H1 (cell line): ENCODE results near the gene S100G.

Experiments
- ASH2L ChIP-seq: fragments of 200-600, 300-600 bp; sonication (generic); IDR thresholded peaks from one replicate; pipeline ENCODE4 v1.7.1; 2017; ENCODE audit warnings: low read length
- EZH2 ChIP-seq: fragments of 200-600 bp; sonication (generic); IDR thresholded peaks from 2 replicates; pipeline ENCODE4 v1.7.1; 2012; ENCODE audit warnings: low read depth, mild to moderate bottlenecking, moderate library complexity, low read length, inconsistent platforms; ENCODE audit not compliant: severe bottlenecking
- MAFK ChIP-seq: IDR thresholded peaks from 2 replicates; pipeline ENCODE4 v1.6.1; 2012; ENCODE audit warnings: low read depth, mild to moderate bottlenecking, improper control_type of control experiment, low read length
- RBBP5 ChIP-seq: IDR thresholded peaks from 2 replicates; pipeline ENCODE4 v1.7.1; 2012; ENCODE audit warnings: low read depth, mild to moderate bottlenecking, inconsistent platforms, low read length, moderate library complexity, borderline replicate concordance
- SRF ChIP-seq: IDR thresholded peaks from 2 replicates; pipeline ENCODE4 v1.6.1; 2011; ENCODE audit warnings: mild to moderate bottlenecking, low read depth, low read length, moderate library complexity
- TF ChIP-seq, protein P1 (sequence below), 3 experiments: IDR thresholded peaks; 1 replicate in 2 of 3; 2 replicates in 1 of 3; pipeline versions ENCODE4 v1.5.1 to v1.6.1; 2011; ENCODE audit warnings: low read length in 3 of 3, mild to moderate bottlenecking in 3 of 3, inconsistent platforms in 2 of 3, low read depth in 1 of 3, moderate library complexity in 1 of 3; ENCODE audit not compliant: insufficient read depth in 1 of 3; ENCODE audit errors: control extremely low read depth in 1 of 3

DNA sequence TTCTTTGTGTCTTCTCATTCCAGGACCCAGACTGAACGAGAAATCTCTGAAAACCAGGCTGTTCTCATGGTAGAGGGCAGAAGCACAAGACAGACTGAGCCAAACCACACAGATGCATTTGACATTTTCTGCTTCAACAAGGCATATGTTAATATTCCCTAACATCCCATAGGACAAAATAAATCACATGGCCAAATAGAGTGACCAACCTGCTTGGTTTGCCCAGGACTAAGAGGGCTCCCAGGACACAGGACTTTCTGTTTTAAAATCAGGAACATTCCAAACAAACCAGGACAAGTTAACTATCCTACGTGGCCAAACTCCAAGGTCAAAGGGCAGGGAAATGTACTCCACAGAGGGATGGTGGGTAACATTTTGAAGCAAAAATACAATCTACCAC lies 50.8 kb downstream of the S100G start:
- TF ChIP-seq RBBP5 (no peak), SRF (no peak), ASH2L (no peak), MAFK (no peak), EZH2 (no peak)
- TF ChIP-seq, protein P1, sequence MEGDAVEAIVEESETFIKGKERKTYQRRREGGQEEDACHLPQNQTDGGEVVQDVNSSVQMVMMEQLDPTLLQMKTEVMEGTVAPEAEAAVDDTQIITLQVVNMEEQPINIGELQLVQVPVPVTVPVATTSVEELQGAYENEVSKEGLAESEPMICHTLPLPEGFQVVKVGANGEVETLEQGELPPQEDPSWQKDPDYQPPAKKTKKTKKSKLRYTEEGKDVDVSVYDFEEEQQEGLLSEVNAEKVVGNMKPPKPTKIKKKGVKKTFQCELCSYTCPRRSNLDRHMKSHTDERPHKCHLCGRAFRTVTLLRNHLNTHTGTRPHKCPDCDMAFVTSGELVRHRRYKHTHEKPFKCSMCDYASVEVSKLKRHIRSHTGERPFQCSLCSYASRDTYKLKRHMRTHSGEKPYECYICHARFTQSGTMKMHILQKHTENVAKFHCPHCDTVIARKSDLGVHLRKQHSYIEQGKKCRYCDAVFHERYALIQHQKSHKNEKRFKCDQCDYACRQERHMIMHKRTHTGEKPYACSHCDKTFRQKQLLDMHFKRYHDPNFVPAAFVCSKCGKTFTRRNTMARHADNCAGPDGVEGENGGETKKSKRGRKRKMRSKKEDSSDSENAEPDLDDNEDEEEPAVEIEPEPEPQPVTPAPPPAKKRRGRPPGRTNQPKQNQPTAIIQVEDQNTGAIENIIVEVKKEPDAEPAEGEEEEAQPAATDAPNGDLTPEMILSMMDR (IDR thresholded peaks at IDR 0.05; ENCODE audit: control extremely low read depth in 1 of 3, insufficient read depth in 1 of 3, low read depth in 1 of 3, low read length in 3 of 3), result no peak
